GM18861 (cell line): ENCODE measurements around the gene CNNM4.

Experiments used
- ATAC-seq: cut with Tn5 transposase; IDR thresholded peaks from one replicate; pipeline ENCODE4 v1.9.1; 2021; ENCODE audit not compliant: unreplicated experiment

CNNM4 gene

DNA sequence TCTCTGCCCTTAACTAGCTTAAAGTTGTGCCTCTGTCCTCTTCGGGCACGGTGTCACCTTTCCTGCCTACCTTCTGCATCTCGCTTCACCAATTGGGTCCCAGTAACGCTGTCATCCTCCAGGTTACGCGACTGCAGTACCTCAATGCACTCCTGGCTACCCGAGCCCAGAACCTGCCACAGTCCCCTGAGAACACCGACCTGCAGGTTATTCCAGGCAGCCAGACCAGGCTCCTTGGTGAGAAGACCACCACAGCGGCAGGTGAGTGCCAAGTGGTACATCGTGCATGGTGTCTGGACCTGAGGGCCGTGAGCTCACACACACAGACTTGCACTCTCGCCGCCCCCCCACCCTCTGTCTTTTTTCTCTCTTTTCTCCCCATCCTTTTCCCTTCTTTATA, 68.2 kb downstream of the CNNM4 start:
- no peak for ATAC-seq

DNA sequence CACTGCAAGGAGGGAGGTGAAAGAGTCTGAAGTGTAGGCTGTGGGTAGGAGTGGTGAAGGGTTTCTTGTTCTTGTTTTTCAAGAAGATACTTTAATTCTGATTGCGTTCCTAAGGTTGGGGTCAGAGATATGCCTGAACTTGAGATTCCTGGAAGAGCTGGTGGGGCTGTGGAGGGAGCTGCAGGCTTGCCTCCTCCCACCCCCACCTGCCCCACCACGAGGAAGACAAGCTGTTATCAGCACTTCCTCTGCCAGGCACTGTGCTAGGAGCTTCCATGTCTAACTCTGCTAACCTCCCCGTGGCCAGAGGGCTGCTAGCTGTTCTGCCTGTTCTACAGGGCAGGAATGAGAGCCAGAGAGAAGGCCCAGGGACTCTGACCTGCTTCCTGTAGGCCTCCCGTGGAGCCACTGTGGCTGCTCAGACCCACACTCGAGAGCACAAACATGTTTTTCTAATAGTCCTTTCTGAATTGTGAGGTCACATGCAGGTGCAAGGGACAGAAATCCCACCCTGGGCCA, 69.4 kb downstream of the CNNM4 start:
- ATAC-seq, result no peak

DNA sequence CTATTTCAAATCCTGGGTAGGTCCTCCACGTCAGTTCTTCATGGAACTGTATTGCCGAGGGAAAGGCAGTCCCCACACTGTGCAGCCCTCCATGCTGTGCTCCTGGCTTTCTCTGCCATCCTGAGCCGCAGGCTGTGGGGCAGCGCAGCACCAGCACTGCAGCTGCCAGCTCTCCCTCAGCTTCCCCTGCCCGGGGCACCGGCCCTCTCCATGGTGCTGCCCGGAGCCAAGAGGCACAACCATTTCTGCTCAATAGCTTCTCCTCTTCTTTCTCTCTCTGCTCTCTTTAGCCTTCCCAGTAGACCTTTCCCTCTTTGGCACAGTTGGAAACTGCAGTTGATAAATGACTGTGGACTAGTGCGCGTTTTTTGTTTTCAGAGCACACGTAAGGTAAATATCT, 71.0 kb downstream of the CNNM4 start:
- ATAC-seq, result no peak

DNA sequence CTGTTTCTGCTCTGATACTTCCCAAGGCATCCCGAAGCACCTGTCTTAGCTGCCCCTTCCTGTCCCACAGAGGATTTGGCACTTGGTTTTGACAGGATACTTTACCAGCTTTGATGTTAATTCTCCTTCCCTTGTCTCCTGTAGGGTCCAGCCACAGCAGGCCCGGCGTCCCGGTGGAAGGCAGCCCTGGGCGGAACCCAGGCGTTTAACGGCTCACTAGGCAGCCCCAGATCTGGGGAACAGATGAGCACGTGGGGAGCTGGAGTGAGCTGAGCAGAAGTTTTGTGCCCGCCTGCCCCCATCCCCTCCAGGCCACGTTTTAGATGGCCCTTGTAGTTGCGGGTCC, 71.7 kb downstream of the CNNM4 start:
- no peak for ATAC-seq

DNA sequence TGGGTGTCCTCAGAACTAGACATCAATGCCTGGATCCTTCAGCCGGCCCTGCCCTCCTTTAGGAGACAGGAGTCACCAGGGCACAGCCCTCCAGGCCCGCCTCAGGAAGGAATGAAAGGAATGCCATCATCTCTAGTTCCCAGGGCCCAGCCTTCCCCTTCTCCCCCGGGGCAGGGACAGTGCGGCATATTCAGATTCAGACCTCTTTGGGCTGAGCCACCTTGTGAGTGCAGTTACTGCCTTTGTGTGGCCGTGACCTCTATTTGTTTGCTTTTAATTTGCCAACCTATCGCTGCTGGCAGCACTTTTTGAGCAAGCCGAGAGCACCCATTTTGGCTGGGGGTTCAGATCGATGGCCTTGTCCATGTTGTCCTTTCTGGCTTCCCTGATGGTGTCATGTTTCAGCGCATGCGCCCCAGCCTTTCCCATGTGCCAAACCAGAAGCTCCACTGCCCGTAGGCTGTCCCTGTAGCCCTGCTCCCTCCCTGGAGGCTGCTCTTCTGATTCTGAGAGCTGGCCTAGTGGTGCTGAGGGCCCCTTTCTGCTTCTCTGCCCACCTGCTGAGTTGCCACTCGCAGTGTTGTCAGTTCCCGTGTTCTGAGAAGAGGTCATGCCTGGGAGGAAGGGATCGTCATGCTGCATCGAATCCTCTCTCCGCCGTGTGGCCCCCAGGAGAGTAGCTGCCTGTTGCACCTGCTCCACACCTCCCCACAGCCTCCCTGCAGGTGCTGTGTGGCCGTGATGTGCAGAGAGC, 72.2 kb downstream of the CNNM4 start:
- ATAC-seq, result no peak

DNA sequence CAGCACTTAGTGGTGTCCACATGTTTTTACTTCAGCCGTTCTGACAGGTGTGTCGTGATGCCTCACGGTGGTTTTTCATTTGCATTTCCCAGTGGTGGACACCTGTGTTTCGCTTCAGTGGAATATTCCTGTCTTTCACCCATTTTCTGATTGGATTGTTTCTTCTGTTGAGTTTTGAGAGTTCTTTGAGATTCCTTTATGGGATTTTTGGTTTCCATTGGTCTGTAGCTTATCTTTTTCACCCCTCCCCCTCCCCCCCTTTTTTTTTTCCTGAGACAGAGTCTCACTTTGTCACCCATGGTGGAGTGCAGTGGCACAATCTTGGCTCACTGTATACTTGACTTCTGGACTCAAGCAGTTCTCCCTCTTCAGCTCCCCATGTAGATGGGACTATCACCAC, 75.1 kb downstream of the CNNM4 start:
- ATAC-seq, result no peak

DNA sequence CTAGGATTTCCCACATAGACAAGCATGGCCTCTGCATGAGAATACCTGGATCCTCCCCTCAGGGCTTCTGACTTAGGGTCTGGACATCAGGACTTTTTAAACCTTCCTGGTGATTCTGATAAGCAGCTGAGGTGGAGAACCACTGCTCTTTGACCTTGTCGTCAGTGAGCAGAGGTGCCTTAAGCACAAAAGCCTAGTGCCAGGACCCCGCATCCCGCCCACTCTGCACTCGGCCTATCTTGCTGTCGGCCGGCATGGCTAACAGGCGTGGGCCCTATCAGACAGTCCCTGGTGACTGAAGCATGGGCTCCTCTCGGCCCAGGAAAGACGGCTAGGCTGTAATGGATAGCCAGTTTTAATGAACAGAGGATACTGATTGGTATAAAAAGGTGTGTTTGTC, 76.9 kb downstream of the CNNM4 start:
- ATAC-seq, result no peak

DNA sequence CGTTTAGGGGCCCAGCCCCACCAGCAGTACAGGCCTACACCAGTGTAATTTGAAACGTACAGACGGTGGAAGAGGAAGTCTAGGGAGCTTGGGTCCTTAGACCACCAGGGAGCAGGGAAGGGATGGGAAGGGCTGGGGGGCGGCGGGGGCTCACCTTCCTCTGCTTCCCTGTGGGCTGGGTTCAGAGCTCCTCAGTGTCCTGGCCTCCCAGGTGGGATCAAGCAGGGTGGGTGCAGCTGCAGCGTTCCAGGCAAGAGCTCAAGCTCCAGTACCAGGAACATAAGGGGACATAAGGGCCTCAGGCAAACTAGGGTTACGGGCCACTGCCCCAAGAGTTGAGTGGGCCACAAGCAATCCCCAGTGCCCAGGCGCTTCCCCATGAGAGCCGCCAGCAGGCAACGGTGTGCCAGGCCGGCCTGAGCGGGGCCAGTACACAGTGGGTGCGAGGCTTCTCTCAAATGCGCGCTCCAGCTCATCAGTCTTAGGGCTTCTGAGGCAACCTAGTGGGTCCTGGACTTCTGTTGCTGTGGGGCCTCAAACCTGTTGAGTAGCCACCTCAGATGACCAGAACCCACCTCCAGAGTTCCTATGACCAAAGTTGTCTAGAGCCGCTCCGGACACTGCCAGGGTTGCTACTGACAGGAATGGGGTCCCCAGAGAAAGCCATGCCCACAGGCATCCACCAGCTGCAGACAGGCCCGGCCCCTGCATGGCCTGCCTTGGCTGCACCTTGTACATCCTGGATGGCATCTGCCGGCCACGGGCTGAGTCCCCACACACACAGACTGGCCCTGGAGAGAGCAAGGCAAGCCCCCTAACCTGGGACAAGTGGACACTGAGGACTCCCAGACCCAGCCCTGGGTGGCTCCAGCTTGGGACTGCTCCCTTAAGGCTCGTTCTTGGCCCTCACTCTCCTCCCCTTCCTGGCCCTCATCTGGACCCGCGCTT, 77.9 kb downstream of the CNNM4 start:
- ATAC-seq, result no peak

DNA sequence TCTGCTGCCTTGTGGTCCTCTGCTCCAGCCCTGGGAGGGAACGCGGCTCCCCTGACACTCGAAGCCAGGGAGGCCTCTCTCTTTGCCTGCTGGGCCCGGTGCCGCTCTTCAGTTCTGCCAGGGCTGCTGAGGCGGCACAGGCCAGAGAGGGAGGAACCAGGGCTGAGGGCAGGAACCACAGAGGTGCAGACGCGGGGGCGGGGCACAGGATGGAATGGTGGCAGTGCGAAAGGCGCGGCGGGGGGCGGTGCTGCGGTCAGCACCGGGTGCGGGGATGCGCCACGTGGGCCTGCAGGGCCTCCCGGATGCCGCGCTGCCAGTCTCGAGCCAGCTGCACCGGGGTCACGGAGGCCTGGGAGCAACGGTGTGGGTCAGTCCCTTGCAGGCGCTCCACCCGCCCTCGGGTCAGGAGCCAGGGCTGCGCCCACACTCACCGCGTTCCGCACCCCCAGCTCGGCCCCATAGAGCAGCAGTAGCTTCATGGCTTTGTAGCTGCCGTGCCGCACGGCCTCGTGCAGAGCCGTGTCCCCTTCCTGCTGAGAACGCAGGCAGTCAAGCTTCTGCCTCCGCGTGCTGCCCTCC, 78.7 kb downstream of the CNNM4 start:
- no peak for ATAC-seq

DNA sequence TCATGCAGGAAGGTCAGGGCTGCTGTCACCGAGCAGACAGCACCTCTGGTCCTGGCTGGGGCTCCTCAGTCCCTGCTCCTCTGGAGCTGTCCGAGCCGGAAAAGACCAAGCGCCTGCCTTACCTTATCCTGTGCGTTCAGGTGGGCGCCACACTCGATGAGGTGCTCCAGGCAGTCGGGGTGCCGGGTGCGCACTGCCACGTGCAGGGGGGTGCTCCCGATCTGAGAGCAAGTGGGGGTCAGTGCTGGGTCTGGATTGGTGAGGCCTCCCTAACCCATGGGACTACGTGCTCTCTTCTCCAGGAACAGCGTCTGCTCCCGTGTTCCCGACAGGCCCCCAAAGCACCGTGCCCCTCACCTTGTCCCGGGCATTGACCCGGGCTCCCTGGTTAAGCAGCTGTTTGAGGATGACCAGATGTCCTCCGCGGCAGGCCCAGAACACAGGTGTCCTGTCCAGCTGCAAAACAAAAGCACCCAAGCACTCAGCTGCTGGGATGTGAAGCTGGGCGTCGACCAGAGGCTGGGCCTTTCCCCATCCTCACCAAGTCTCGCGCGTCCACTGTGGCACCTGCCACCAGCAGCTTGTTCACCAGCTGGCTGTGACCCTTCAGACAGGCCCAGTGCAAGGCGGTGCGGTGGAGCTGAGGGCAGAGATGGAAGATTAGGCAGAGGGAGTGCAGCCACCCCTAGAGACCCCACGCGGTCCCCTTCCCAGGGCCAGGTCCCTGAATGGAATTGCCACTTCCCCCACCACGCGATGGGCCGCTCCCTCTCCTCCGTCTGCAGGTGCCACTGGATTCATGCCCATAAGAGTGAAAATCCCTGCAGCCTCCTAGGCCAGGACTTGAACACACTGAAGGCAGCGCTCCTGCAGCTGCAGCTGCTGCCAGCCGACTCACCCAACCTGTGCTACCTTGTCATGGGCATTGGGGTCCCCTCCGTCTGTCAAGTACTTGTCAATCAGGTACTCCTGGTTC, 79.5 kb downstream of the CNNM4 start:
- ATAC-seq, result no peak

DNA sequence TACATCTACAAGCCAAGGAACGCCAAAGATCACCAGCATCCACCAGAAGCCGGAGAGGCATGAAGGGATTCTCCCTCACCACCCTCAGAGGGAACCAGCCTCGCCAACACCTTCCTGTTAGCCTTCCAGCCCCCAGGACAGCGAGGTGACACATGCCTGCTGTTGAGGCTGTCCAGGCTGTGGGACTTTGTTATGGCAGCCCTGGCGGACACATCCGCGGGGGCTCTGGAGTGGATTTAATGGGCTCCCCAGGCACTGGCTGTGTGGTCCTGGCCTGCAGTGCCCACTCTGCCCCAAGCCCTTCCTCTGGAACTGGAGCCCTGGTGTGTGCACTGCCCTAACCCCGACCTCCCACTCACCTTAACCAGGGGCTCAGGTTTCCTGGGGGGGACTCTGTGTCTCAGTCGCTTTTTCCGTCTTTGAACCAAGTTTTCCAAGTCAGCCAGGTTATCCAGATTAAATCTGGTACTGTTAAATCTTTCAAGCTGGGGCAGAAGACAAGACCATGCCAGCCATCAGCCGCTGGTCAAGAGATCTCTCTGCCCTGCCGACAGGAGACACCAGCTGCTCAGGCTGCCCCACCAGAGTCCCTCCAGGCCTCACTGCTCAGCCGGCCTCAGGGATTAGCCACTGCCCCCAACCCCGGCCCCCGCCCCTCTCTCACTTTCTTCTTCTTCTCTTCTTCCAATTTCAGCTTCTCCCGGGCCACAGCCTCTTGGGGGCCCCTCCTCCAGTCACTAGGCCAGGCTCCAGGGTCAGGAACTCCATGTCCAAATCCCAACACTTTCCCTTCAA, 81.2 kb downstream of the CNNM4 start:
- no peak for ATAC-seq

DNA sequence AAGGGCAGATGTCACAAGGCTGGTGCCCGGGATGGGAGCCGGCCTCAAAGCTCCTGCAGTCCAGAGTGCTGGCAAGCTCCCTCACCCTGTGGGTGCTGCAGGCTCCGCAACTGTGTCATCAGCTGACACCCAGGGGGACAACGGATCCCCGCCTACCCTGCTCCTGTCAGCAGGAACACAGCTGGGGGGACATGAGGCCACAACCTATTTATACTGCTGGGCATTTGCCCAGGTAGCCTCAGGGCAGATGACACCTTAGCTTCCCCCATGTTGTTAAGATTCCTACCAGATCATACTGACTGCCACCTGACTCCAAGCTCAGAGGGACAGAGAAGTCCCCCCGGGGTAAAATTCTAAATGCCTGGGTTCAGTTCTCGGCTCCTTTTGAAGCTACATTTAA, 81.9 kb downstream of the CNNM4 start:
- no peak for ATAC-seq

DNA sequence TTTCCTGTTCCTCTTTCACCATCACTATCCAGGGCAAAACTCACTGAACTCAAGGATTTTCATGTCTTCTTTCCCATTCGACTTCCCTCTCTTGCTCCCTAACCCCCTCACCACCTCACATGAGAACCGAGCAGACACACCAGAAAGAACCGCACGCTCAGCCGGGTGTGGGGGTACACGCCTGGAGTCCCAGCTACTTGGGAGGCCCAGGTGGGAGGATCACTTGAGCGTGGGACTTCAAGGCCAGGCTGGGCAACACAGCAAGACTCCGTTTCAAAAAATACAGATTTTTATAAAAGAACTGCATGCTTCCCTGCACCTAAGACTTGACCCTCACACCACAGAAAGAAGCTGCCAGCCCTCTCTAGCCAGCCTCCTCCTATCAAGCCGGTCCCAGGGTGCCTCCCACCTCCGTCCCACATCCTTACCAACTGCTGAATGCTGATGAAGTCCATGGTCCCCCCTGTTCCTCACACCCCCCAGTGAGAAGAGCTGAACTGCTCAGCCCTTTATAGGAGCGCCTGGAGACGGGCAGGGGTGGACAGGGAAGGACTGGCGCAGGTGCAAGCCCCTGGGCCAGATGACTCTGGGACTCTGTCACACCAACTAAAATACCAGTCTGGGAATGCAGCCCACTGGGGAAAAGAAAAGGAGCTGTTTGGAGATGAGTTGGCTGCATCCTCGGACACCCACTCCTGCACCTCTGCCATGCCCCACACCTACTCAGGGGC, 83.0 kb downstream of the CNNM4 start, which contains the start of gene ANKRD23:
TSS of gene ANKRD23 (minus strand) at position 484 of the 731 bp plus-strand sequence. CDS start at position 455, 29 bp downstream.
- ATAC-seq, result no peak

DNA sequence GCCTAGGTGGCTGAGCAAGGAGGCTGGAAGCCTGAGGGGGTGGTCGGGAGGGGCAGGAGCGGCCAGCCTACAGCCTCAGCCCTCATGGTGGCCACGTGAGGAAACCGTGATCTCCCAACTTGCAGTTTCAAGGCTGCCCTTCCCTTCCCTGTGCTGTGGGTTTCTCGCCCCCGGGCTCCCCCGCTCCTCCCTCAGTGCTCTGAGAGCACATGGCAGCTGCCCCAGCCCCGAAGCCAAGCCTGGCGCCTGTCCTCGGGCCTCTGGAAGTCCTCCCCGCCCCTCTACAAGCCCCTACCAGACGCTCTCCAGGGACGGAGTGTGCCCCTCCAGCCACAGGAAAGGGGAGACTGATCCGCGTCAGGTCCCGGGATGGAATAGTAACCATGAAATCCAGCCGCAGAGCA, 83.7 kb downstream of the CNNM4 start:
- ATAC-seq, result no peak

DNA sequence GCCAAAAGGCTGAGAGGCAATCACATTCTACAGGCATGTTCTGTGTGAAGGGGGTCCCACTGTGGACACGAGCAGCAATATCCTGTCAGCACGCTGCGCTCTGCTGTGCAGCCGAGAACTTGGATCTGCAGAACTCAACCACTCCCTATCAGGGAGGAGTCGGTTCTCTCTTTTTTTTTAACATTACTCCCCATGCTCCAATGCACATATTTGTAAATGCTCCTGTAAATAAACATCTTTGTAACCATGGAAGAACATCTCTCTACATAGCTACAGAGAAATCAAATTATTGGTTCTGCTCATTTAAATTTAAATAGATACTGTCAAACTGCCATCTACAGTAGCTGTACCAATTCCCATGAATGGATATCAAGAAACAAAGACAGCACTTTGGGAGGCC, 86.1 kb downstream of the CNNM4 start:
- no peak for ATAC-seq

DNA sequence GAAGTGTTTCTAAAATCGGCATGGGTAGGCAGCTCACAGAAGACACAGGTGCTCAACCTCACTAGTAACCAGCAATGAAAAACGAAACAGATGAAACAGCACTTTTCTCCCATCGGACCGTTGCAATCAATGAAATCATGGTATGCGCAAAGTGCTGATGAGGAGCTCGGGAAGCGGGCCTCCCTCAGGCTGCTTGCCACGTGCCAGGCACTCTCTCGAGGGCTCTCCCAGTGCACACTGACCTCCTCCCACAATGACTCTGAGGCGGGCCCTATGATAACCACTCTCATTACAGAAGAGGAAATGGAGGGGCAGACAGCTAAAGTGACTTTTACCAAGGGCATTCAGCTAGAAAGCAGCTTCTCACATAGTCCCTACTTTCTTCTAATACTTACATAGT, 86.9 kb downstream of the CNNM4 start:
- ATAC-seq, result no peak

DNA sequence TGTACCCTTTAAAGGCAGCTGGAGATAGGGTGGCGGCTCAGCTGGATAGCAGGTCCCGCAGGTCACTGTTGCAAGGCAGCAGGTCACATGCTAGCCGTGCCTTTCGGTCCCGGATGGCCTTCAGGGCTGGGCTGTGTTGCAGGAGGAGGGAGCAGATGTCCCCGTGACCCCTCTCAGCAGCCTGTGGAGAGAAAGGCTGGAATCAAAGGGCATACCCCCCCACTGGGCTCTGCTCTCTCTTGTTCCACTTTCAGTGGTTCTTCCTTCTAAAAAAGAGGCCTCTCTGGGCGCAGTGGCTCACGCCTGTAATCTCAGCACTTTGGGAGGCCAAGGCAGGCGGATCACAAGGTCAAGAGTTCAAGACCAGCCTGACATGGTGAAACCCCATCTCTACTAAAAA, 87.6 kb downstream of the CNNM4 start:
- no peak for ATAC-seq

DNA sequence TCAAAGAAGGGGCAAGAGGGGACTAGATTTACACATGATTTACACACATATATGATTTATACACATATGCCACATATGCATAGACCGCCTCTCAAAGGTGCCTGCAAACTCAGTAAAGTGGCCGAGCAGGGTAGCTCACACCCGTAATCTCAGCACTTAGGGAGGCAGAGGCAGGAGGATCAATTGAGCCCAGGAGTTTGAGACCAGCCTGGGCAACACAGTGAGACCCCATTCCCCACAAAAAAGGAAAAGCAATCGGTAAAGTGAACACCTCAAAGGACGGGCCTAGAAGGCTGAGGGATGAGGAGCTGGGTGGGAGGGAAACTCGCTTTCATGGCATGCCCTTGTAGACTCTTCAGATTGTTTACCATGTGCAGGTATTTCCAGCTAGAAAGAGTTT, 92.0 kb downstream of the CNNM4 start:
- no peak for ATAC-seq

DNA sequence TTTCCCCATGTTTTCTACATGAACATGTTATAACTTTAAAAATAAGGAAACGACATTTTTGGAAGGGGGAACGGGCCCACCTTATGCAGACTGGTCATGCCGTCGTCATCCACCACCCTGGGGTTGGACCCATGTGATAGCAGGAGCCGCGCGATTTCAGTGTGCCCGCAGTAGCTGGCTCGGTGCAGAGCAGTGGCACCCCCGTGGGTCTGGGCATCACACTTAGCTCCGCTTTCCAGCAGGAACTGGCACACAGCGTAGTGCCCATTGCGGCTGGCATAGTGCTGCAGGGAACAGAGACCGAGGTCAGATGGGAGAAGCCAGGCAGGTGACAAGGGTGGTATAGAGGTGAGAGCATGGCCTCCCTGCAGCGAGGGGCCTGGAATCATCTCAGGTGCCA, 92.6 kb downstream of the CNNM4 start:
- ATAC-seq, result no peak
